Gastrocnemius medialis (tissue), 4 donors: ENCODE data around the gene CHST3.

Experiments
- POLR2A ChIP-seq, 2 donors: fragments of 450-650 bp; IDR thresholded peaks; one replicate each; pipeline ENCODE4 v1.6.1; 2017; ENCODE audit warnings: antibody characterized with exemption in 2 of 2, mild to moderate bottlenecking in 2 of 2, moderate library complexity in 2 of 2
- TF ChIP-seq, protein P1 (sequence below), 5 experiments: fragments of 450-650 bp in 3 of 5; fragments of 200-600 bp in 2 of 5; sonication (generic) in 2 of 5; IDR thresholded peaks in 4 of 5; conservative IDR thresholded peaks in 1 of 5; 1 replicate in 4 of 5; 2 replicates in 1 of 5; pipeline ENCODE4 v1.5.1; 2016 to 2019; ENCODE audit warnings: antibody characterized with exemption in 5 of 5, mild to moderate bottlenecking in 3 of 5, moderate library complexity in 3 of 5

DNA sequence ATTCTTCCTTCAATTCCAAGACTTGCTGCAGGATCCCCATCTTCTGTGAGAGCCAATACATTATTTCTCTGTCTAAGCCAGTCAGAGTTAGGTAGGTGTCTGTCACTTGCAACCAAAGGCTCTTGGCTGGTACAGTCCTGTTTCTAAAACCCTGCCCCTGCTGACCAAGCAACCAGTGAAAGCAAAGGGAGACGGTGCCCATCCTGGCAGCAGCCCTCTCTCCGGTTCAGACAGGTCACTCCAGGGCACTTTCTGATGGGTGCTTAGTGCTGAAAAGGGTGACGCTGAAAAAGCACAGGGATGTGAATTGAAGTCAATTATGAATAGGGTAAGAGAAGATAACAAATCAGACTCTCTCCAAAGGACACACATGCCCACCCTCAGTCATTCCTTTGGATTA, 86.7 kb downstream of the CHST3 start:
- no peak for TF ChIP-seq POLR2A (IDR thresholded peaks at IDR 0.05)
- TF ChIP-seq, protein P1, sequence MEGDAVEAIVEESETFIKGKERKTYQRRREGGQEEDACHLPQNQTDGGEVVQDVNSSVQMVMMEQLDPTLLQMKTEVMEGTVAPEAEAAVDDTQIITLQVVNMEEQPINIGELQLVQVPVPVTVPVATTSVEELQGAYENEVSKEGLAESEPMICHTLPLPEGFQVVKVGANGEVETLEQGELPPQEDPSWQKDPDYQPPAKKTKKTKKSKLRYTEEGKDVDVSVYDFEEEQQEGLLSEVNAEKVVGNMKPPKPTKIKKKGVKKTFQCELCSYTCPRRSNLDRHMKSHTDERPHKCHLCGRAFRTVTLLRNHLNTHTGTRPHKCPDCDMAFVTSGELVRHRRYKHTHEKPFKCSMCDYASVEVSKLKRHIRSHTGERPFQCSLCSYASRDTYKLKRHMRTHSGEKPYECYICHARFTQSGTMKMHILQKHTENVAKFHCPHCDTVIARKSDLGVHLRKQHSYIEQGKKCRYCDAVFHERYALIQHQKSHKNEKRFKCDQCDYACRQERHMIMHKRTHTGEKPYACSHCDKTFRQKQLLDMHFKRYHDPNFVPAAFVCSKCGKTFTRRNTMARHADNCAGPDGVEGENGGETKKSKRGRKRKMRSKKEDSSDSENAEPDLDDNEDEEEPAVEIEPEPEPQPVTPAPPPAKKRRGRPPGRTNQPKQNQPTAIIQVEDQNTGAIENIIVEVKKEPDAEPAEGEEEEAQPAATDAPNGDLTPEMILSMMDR (IDR thresholded peaks at IDR 0.05 in 4 of 5, conservative IDR thresholded peaks at IDR 0.05 in 1 of 5) = no peak
